Esophagus muscularis mucosa (tissue), 4 donors: ENCODE results near the gene PTGR1.

ENCODE experiments used
- EP300 ChIP-seq: sonication (generic); formaldehyde crosslinking; IDR thresholded peaks from one replicate; pipeline ENCODE4 v1.6.1; 2017; ENCODE audit warnings: antibody characterized with exemption
- POLR2A ChIP-seq: fragments of 450-650 bp; IDR thresholded peaks from one replicate; pipeline ENCODE4 v1.6.1; 2017; ENCODE audit warnings: antibody characterized with exemption, moderate library complexity, mild to moderate bottlenecking, low read depth
- POLR2AphosphoS5 ChIP-seq, 2 donors: sonication (generic); formaldehyde crosslinking; IDR thresholded peaks; one replicate each; pipeline ENCODE4 v1.6.1; 2017; ENCODE audit warnings: antibody characterized with exemption in 2 of 2
- TF ChIP-seq, protein P1 (sequence below), 3 experiments: fragments of 200-600 bp in 2 of 3; fragments of 450-650 bp in 1 of 3; sonication (generic) in 2 of 3; IDR thresholded peaks; one replicate each; pipeline ENCODE4 v1.5.1; 2017 to 2019; ENCODE audit warnings: antibody characterized with exemption in 3 of 3, mild to moderate bottlenecking in 2 of 3, moderate library complexity in 1 of 3

DNA sequence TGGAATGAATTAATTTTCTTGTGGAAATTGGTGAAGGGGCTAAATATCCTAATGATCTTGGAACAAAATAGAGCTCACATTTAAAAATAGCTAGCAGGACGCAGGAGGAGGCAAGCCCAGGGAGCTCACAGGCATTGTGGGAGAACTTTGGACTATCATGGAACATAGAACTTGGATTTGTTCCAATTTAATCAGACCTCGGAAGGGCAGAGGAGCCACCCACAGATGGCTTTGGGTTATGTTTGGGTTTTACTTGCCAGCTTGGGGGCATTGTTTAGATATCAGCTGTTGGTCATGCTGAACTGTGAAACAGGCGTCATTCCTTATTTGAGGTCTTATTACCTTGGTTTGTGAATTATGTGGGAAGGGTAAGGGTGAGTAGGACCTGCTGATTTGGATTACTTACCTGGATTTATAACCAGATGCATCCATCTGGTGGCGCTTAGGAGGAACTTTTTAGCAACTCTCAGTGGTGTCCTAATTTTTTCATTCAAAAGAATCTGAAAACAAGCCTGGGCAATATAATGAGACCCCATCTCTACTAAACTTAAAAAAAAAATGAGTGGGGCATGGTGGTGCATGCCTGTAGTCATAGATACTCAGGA, 14.1 kb upstream of the PTGR1 start:
- TF ChIP-seq, protein P1, sequence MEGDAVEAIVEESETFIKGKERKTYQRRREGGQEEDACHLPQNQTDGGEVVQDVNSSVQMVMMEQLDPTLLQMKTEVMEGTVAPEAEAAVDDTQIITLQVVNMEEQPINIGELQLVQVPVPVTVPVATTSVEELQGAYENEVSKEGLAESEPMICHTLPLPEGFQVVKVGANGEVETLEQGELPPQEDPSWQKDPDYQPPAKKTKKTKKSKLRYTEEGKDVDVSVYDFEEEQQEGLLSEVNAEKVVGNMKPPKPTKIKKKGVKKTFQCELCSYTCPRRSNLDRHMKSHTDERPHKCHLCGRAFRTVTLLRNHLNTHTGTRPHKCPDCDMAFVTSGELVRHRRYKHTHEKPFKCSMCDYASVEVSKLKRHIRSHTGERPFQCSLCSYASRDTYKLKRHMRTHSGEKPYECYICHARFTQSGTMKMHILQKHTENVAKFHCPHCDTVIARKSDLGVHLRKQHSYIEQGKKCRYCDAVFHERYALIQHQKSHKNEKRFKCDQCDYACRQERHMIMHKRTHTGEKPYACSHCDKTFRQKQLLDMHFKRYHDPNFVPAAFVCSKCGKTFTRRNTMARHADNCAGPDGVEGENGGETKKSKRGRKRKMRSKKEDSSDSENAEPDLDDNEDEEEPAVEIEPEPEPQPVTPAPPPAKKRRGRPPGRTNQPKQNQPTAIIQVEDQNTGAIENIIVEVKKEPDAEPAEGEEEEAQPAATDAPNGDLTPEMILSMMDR (IDR thresholded peaks at IDR 0.05): no peak
- TF ChIP-seq POLR2A (no peak), POLR2AphosphoS5 (IDR thresholded peaks at IDR 0.05) (no peak), EP300 (no peak)
